Activated CD4-positive, alpha-beta T cell treated with anti-CD3 and anti-CD28 coated beads, Interleukin-2, amount 10 ng/mL, durations not matched to agents 7 days and 5 days (primary cell): ENCODE data around the gene CLASRP. TPM values are rescaled to one million over a fixed set of nuclear protein-coding genes. Genes with fewer than 3 reads are reported as not detected.

ENCODE experiments used
- CTCF ChIA-PET: fragments of 350-600 bp; sonication (Branson Sonifier 250); formaldehyde crosslinking; loops from one replicate; lab custom pipeline; 2021; ENCODE audit warnings: antibody characterized with exemption; lab: Charles Lee
- POLR2A ChIA-PET: fragments of 350-600 bp; sonication (Branson Sonifier 250); formaldehyde crosslinking; loops from one replicate; lab custom pipeline; 2021; ENCODE audit warnings: antibody characterized with exemption; lab: Charles Lee
- DNase-seq: peaks from one replicate; pipeline ENCODE4 v3.0.0-alpha.2; 2020
- H3K27ac Mint-ChIP-seq: one replicate; pipeline ENCODE4 v1.8.0; 2021; ENCODE audit warnings: mild to moderate bottlenecking, moderate library complexity, mixed read lengths
- H3K27me3 Mint-ChIP-seq: one replicate; pipeline ENCODE4 v1.8.0; 2021; ENCODE audit warnings: mixed read lengths
- H3K36me3 Mint-ChIP-seq: one replicate; pipeline ENCODE4 v1.8.0; 2021; ENCODE audit warnings: low read depth, mixed read lengths
- H3K4me1 Mint-ChIP-seq: one replicate; pipeline ENCODE4 v1.8.0; 2021; ENCODE audit warnings: mixed read lengths
- H3K4me3 Mint-ChIP-seq: one replicate; pipeline ENCODE4 v1.8.0; 2021; ENCODE audit warnings: mild to moderate bottlenecking, moderate library complexity, mixed read lengths
- H3K9me3 Mint-ChIP-seq: one replicate; pipeline ENCODE4 v1.8.0; 2021; ENCODE audit warnings: mixed read lengths
- total RNA-seq, 2 experiments: library from RNA; stranded (reverse); gene quantifications; one replicate each; pipeline ENCODE4 v1.2.3, GENCODE V29; 2021

Gene CLASRP
- total RNA-seq, 2 experiments from 2014 or later, result 101 to 109 TPM

GRCh38 chr19:45096700-45097099 is 57.9 kb downstream of the CLASRP start:
- Mint-ChIP-seq H3K27me3 (no peaks in the 10 kb centered on the region), H3K4me1 (peaks cover 70% of the 10 kb centered on the region), H3K9me3 (no peaks in the 10 kb centered on the region), H3K36me3 (peaks cover 11% of the 10 kb centered on the region), H3K4me3 (no peak overlapping the region), H3K27ac (peak overlapping the region; percentile 28)
- no peak for DNase-seq
- POLR2A ChIA-PET, result no interaction called here
- CTCF ChIA-PET, result no interaction called here

GRCh38 chr19:45097450-45097775 is 58.6 kb downstream of the CLASRP start:
- peaks cover 70% of the 10 kb centered on the region for H3K4me1 Mint-ChIP-seq
- H3K27ac Mint-ChIP-seq, result no peak overlapping the region
- H3K4me3 Mint-ChIP-seq, result no peak overlapping the region
- ChIA-PET POLR2A (interaction anchor here (0.6 kb wide), 1 partner anchor 25 kb away, joined by 3 read pairs; no protein-coding TSS in a partner anchor), CTCF (interaction anchor here (1.5 kb wide), 1 partner anchor 16 kb away, joined by 3 read pairs; no protein-coding TSS in a partner anchor)
- H3K27me3 Mint-ChIP-seq, result no peaks in the 10 kb centered on the region
- no peak for DNase-seq
- peaks cover 9% of the 10 kb centered on the region for H3K36me3 Mint-ChIP-seq
- no peaks in the 10 kb centered on the region for H3K9me3 Mint-ChIP-seq

- POLR2A ChIA-PET, result interaction anchor here (0.6 kb wide), 1 partner anchor 26 kb away, joined by 3 read pairs; no protein-coding TSS in a partner anchor
- H3K27ac Mint-ChIP-seq, result no peak overlapping the region
- peaks cover 9% of the 10 kb centered on the region for H3K36me3 Mint-ChIP-seq
- no peaks in the 10 kb centered on the region for H3K9me3 Mint-ChIP-seq
- DNase-seq, result no peak
- CTCF ChIA-PET, result interaction anchor here (1.5 to 2.2 kb wide), 2 partner anchors 10 to 15 kb away, joined by 3 to 5 read pairs; no protein-coding TSS in a partner anchor
- H3K4me1 Mint-ChIP-seq, result peaks cover 71% of the 10 kb centered on the region
- no peaks in the 10 kb centered on the region for H3K27me3 Mint-ChIP-seq
- H3K4me3 Mint-ChIP-seq, result no peak overlapping the region
Observed at GRCh38 chr19:45097776-45098520, 59.1 kb downstream of the CLASRP start.

- DNase-seq, result no peak
- H3K4me3 Mint-ChIP-seq, result no peak overlapping the region
- no peaks in the 10 kb centered on the region for H3K9me3 Mint-ChIP-seq
- no peak overlapping the region for H3K27ac Mint-ChIP-seq
- ChIA-PET POLR2A (no interaction called here), CTCF (interaction anchor here (1.5 to 2.2 kb wide), 2 partner anchors 11 to 14 kb away, joined by 3 to 5 read pairs; no protein-coding TSS in a partner anchor)
- H3K27me3 Mint-ChIP-seq, result no peaks in the 10 kb centered on the region
- peaks cover 75% of the 10 kb centered on the region for H3K4me1 Mint-ChIP-seq
- peaks cover 6% of the 10 kb centered on the region for H3K36me3 Mint-ChIP-seq
Observed at GRCh38 chr19:45098521-45099466, 59.9 kb downstream of the CLASRP start.

- CTCF ChIA-PET, result interaction anchor here (2.2 kb wide), 1 partner anchor 12 kb away, joined by 5 read pairs; no protein-coding TSS in a partner anchor
- H3K27ac Mint-ChIP-seq, result no peak overlapping the region
- H3K27me3 Mint-ChIP-seq, result no peaks in the 10 kb centered on the region
- POLR2A ChIA-PET, result no interaction called here
- DNase-seq, result no peak
- H3K4me3 Mint-ChIP-seq, result no peak overlapping the region
- no peaks in the 10 kb centered on the region for H3K9me3 Mint-ChIP-seq
- peaks cover 3% of the 10 kb centered on the region for H3K36me3 Mint-ChIP-seq
- H3K4me1 Mint-ChIP-seq, result peaks cover 75% of the 10 kb centered on the region
Observed at GRCh38 chr19:45099467-45100191, 60.8 kb downstream of the CLASRP start.

GRCh38 chr19:45100201-45100600 is 61.4 kb downstream of the CLASRP start:
- CTCF ChIA-PET, result interaction anchor here (2.2 kb wide), 1 partner anchor 13 kb away, joined by 5 read pairs; no protein-coding TSS in a partner anchor
- POLR2A ChIA-PET, result no interaction called here
- no peaks in the 10 kb centered on the region for H3K9me3 Mint-ChIP-seq
- no peaks in the 10 kb centered on the region for H3K36me3 Mint-ChIP-seq
- H3K4me1 Mint-ChIP-seq, result peaks cover 75% of the 10 kb centered on the region
- H3K27me3 Mint-ChIP-seq, result no peaks in the 10 kb centered on the region
- no peak overlapping the region for H3K4me3 Mint-ChIP-seq
- DNase-seq, result no peak
- no peak overlapping the region for H3K27ac Mint-ChIP-seq

GRCh38 chr19:45100846-45101252 is 62.0 kb downstream of the CLASRP start:
- POLR2A ChIA-PET, result no interaction called here
- no peak for DNase-seq
- peaks cover 74% of the 10 kb centered on the region for H3K4me1 Mint-ChIP-seq
- H3K9me3 Mint-ChIP-seq, result no peaks in the 10 kb centered on the region
- no peaks in the 10 kb centered on the region for H3K27me3 Mint-ChIP-seq
- H3K36me3 Mint-ChIP-seq, result no peaks in the 10 kb centered on the region
- H3K4me3 Mint-ChIP-seq, result no peak overlapping the region
- CTCF ChIA-PET, result interaction anchor here (3.2 kb wide), 1 partner anchor 9 kb away, joined by 14 read pairs; no protein-coding TSS in a partner anchor
- no peak overlapping the region for H3K27ac Mint-ChIP-seq

GRCh38 chr19:45101806-45102205 is 63.0 kb downstream of the CLASRP start:
- Mint-ChIP-seq H3K4me1 (peaks cover 64% of the 10 kb centered on the region), H3K9me3 (no peaks in the 10 kb centered on the region)

GRCh38 chr19:45102481-45102880 is 63.6 kb downstream of the CLASRP start:
- CTCF ChIA-PET, result interaction anchor here (1.1 to 3.2 kb wide), 6 partner anchors 11 to 23 kb away, joined by 3 to 14 read pairs (median 4); partner anchors contain the start of gene GEMIN7
- DNase-seq, result no peak
- H3K36me3 Mint-ChIP-seq, result no peaks in the 10 kb centered on the region
- peaks cover 60% of the 10 kb centered on the region for H3K4me1 Mint-ChIP-seq
- H3K27ac Mint-ChIP-seq, result no peak overlapping the region
- POLR2A ChIA-PET, result no interaction called here
- no peaks in the 10 kb centered on the region for H3K9me3 Mint-ChIP-seq
- no peak overlapping the region for H3K4me3 Mint-ChIP-seq
- H3K27me3 Mint-ChIP-seq, result no peaks in the 10 kb centered on the region

More at GRCh38 chr19:45101806-45102205, 63.0 kb downstream of the CLASRP start:
- Mint-ChIP-seq H3K27ac (no peak overlapping the region), H3K27me3 (no peaks in the 10 kb centered on the region), H3K36me3 (no peaks in the 10 kb centered on the region), H3K4me3 (no peak overlapping the region)
- no peak for DNase-seq
- ChIA-PET POLR2A (no interaction called here), CTCF (interaction anchor here (3.2 kb wide), 1 partner anchor 10 kb away, joined by 14 read pairs; no protein-coding TSS in a partner anchor)

GRCh38 chr19:45103156-45103507 is 64.3 kb downstream of the CLASRP start:
- peak overlapping the region; percentile 44 for H3K4me3 Mint-ChIP-seq
- no peaks in the 10 kb centered on the region for H3K9me3 Mint-ChIP-seq
- CTCF ChIA-PET, result interaction anchor here (1.1 to 3.2 kb wide), 6 partner anchors 11 to 24 kb away, joined by 3 to 14 read pairs (median 4); partner anchors contain the start of gene GEMIN7
- peak overlapping the region; percentile 82 for H3K27ac Mint-ChIP-seq
- no peaks in the 10 kb centered on the region for H3K36me3 Mint-ChIP-seq
- DNase-seq, result peak; percentile 64
- no peaks in the 10 kb centered on the region for H3K27me3 Mint-ChIP-seq
- POLR2A ChIA-PET, result no interaction called here
- peaks cover 54% of the 10 kb centered on the region for H3K4me1 Mint-ChIP-seq

- Mint-ChIP-seq H3K27ac (peak overlapping the region; percentile 82), H3K9me3 (no peaks in the 10 kb centered on the region), H3K36me3 (no peaks in the 10 kb centered on the region), H3K4me3 (peak overlapping the region; percentile 44), H3K4me1 (peaks cover 49% of the 10 kb centered on the region), H3K27me3 (no peaks in the 10 kb centered on the region)
- POLR2A ChIA-PET, result no interaction called here
- CTCF ChIA-PET, result interaction anchor here (1.1 to 3.2 kb wide), 6 partner anchors 11 to 24 kb away, joined by 3 to 14 read pairs (median 4); partner anchors contain the start of gene GEMIN7
- DNase-seq, result no peak
Observed at GRCh38 chr19:45103508-45104319, 64.9 kb downstream of the CLASRP start.
